GM18498 (cell line): ENCODE results near the gene TEX51.

Experiments
- ATAC-seq: cut with Tn5 transposase; IDR thresholded peaks from one replicate; pipeline ENCODE4 v1.9.1; 2021; ENCODE audit warnings: mild to moderate bottlenecking, moderate library complexity; ENCODE audit not compliant: unreplicated experiment

TEX51 gene

GRCh38 chr2:126898636-126899035, at the start of gene TEX51:
TSS of gene TEX51 (plus strand) at chr2:126898890. CDS start at chr2:126898919, 29 bp downstream.
- ATAC-seq, result no peak

DNA sequence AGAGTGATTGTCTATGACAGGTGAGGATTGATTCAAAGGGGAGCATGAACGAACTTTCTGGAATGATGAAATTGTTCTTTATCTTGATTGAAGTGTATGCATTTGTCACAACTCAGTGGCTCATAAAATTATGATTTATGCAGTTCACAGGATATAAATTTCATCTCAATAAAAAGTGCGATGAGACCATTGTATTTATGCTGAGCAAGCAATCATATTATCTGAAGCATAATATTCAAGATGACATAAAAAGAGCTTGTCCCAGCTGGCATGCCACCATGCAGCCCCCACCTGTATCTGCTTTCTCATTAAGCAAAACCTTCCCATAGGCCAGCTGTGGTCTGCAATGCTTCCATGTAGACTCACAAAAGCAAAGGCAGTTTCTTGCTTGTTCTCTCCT, 49.6 kb upstream of the TEX51 start:
- no peak for ATAC-seq

- ATAC-seq, result no peak
These were observed 49.2 kb upstream of the TEX51 start for GRCh38 chr2:126849486-126849885.

DNA sequence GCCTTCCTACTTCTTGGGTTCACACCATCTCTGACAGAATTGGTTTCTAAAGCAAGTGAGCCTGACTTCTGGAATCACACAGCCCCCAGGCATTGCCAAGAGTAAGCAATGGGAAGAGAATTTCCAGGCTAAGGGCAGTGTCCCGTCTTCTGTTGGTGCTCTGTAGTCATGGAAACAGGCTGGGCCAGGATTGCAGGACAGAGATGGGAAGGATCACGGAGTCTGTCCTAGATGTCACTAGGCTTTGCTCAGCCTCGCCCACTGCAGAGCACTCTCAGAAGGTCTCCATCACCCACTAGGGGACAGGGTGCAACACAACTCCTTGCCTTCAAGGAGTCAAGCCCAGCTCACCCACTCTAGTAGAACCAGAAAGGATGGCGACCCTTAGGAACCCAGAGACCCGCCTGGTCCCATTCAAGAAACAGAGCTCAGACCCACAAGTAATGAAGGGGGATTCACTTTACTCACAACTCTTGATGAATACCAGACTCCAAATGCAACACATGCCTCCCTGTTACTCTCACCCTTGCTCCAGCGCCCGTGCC, 48.6 kb upstream of the TEX51 start:
- no peak for ATAC-seq

- ATAC-seq, result no peak
These were observed 47.8 kb upstream of the TEX51 start for GRCh38 chr2:126850940-126851339.

- ATAC-seq, result no peak
These were observed 46.9 kb upstream of the TEX51 start for GRCh38 chr2:126851756-126852155.

DNA sequence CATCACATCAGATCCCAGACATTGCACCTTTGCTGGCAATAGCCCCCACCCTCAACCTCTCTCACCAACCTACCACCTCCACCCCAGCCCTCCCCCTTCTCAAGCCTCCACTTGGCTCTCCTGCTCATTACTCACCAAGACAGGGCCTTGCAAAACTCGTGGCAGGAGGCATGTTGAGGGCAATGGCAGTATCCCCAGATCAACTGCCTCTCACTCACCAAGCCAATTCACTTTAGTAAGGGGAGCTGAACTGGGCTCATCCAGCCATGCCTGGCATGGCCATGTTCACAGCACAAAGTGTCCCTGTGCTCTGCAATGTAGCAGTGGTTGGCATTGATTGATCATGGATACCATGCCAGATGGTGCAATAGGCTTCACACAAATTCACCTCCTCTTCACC, 46.3 kb upstream of the TEX51 start:
- ATAC-seq, result no peak

DNA sequence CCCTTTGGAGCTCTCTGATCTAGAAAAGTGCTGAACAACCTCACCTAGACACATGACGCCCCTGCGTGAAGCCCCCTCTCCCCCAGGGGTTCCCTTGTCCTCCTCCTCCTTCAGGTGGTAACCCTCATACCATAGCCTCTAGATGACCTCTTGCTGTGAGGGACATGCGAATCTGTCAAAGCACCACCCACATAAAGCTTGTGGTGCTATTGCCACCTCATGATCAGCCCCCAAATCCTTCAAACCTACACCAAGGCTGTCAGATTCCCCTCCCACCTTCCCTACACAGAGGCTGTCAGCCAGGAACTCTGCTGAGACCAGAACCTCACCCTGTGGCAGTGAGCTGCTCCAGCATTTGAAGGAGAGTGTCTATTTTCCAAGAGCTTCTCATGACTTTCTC, 43.1 kb upstream of the TEX51 start:
- ATAC-seq, result no peak

GRCh38 chr2:126856403-126856802, 42.3 kb upstream of the TEX51 start:
- no peak for ATAC-seq

GRCh38 chr2:126857502-126857901, 41.2 kb upstream of the TEX51 start:
- no peak for ATAC-seq

- ATAC-seq, result no peak
These were observed 40.7 kb upstream of the TEX51 start for GRCh38 chr2:126858013-126858412.

DNA sequence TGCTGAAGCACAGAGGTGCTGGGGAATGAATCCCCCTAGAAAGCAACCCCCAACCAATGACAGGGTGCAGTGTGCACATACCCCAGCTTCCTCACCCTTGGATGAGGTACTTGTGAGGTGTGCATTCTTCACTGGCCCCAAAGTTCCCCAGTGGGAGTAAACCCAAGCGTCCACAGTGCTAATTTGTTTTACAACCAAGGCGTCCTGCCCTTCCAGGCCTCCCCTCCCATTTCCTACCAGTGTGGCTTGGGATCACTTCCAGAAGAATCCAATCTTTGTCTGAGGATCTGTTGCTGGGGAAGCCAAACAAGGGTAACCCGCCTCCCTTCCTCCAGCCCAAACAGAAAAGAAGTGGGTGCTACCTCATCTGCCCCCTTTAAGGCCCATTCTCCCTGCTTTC, 40.3 kb upstream of the TEX51 start:
- no peak for ATAC-seq

DNA sequence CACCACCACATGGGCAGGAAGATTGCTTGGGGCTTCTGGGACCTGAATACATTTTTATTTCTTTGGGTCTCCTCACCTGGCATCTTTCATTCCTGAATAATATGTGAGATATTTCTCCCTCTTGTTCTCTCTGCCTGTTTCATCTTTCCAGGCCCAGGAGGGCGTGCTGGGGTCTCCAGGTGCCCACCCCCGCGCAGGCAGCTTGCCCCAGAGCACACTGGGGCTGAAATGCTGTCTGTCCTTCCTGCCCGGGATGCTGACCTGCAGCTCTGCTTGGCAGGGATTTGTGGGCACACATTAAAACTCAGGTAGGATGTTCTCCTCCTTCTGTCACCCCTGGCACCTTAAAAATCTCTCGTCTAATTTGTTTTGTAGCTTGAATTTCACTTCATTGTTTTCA, 39.7 kb upstream of the TEX51 start:
- no peak for ATAC-seq

GRCh38 chr2:126859631-126860030, 39.1 kb upstream of the TEX51 start:
- ATAC-seq, result no peak

DNA sequence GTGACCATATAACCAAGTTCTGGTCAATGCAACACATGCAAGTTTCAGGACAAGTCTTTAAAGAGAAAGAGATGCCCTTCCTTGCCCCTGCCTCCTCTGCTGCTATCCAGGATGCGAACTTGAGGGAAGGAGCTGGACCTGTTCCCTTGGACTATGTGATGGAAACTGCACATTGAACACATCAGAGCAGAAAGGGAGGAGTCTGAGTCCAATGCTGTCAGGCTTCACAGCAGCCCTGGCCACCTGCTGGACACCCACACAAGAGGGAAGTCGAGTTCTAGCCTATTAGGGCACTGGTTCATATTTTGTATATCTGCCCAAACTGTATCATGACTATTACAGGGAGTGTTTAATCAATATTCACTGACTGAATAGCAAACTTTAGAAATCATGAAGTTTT, 38.3 kb upstream of the TEX51 start:
- no peak for ATAC-seq

DNA sequence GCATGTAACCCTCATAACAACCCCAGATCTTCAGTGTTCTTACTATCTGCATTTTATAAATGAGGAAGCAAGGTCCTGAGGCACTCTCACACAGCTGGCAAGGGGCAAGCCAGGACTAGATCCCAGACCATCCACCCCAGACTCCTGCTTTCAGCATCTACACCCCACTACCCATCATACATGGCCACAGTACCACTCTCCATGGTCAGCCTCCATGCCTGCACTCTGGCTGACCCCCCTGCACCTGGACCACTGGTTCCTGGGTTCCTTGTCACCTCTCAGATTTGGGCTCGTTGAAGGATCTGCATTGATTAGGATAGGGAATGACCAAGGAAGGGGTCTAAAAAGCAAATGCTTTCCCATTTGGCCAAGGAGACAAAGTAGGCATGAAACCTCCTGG, 36.0 kb upstream of the TEX51 start:
- no peak for ATAC-seq

DNA sequence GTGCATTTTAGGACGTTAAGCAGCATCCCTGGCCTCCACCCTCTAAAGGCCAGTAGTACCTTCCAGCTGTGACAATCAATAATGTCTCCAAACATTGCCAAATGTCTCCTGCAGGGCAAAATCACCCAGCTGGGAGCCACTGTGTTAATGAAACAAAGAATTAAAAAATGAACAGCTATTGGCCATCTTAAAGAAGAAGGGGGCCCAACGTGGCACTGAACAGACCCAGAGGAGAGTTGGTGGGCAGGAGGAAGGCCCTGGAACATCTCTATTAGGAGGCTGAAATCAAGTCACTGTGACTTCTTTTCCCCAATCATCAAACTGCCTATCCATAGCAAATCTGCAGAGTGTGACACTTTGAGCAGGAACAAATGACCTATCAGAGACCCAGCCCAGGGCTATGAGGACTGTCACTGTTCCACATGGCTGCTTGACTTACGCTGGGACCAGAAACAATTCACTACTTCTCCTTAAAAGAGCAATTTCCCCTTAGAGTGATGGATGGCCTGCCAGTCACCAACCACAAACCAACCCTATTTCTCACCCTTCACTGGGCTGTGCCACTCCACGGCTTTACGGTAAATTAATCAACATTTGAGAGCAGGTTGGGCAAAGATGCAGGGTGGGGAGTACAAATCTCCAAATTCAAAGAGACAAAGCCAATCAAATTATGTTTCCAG, 35.2 kb upstream of the TEX51 start:
- no peak for ATAC-seq

DNA sequence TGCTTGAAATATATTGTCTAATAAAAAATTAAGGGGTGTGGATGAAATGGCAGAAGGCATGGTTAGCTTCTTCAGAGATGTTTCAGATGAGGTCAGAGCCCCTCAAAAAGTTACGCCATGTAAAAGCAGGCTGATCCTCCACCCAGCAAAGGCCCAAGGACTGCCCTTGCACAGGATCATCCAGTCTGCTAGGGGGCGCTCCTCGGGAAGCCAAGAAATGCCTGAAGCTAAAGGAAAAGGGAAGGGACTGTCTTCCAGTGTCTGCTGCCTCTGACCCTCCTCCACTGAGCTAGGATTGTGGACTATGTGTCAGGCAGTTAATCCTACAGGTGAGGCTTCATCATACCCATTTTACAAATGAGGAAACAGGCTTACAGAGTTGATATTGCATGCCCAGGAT, 33.8 kb upstream of the TEX51 start:
- ATAC-seq, result no peak

DNA sequence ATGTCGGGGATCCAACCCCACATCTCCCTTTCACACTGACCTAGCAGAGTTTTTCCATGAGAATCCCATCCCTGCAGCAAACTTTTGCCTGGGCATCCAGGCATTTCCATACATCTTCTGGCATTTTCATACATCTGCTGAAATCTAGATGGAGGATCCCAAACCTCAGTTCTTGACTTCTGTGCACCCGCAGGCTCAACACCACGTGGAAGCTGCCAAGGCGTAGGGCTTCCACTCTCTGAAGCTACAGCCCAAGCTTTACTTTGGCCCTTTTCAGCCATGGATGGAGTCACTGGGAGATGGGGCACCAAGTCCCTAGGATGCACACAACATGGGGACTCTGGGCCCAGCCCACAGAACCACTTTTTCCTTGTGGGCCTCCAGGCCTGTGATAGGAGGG, 32.2 kb upstream of the TEX51 start:
- no peak for ATAC-seq

DNA sequence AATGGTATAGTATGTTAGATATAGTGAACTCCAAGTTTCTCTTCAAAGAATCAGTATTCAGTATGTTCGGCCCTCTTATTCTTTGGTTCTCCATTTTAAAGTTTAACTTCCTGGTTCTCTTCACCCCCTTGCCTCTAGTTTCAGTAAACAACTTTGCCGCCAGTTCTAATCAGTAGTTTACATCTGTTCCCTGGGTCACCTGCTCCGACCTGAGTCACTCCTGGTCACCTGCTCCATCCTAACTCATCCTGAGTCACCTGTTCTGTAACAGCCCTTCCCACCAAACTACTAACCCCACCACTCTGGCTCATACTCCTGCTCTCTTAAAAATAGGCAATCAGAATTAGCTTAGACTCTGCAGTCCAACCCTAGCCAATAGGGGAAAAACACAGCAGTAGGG, 23.7 kb upstream of the TEX51 start:
- no peak for ATAC-seq

GRCh38 chr2:126876631-126877030, 22.1 kb upstream of the TEX51 start:
- ATAC-seq, result no peak

DNA sequence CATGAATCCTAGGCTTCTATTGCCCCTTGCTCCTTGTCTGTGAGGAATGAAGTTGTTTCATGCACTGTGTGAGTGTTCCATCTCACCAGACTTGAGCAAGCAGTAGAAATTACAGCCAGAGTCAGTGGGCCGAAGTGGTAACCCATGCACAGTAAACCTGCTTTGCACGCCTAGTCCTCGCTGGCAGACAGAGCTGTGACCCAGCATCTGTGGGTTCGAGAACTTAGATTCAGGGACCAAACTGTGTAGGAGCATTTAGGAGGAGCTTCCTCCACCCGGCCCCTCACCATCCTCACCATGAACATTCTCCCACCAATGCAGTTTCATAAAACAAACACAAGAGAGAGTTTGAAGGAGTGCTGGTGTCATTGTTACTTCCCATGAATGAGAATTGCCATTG, 21.6 kb upstream of the TEX51 start:
- ATAC-seq, result no peak
